GM12878 (cell line): ENCODE results near the gene LRRC56. TPM values are rescaled to one million over a fixed set of nuclear protein-coding genes. Genes with fewer than 3 reads are reported as not detected.

Source experiments
- ATF2 ChIP-seq: IDR thresholded peaks from 2 replicates; pipeline ENCODE4 v1.6.1; 2012; ENCODE audit warnings: low read length, inconsistent platforms
- BCL11A ChIP-seq: IDR thresholded peaks from 2 replicates; pipeline ENCODE4 v1.6.1; 2011; ENCODE audit warnings: low read depth, low read length
- BCLAF1 ChIP-seq: fragments of 450-650 bp; IDR thresholded peaks from 2 replicates; pipeline ENCODE4 v1.6.1; 2017; ENCODE audit warnings: antibody characterized with exemption, mild to moderate bottlenecking, moderate library complexity
- BHLHE40 ChIP-seq, 2 experiments: fragments of 450-650 bp in 1 of 2; IDR thresholded peaks; 2 replicates each; pipeline ENCODE4 v1.6.1; 2011 to 2017; ENCODE audit warnings: low read depth in 2 of 2, borderline replicate concordance in 1 of 2, improper control_type of control experiment in 1 of 2, low read length in 1 of 2, mild to moderate bottlenecking in 1 of 2
- CTCF ChIP-seq, 3 experiments: IDR thresholded peaks in 2 of 3; conservative IDR thresholded peaks in 1 of 3; 2 replicates each; pipeline ENCODE4 v1.5.1; 2011; ENCODE audit warnings: low read depth in 3 of 3, low read length in 3 of 3, mild to moderate bottlenecking in 3 of 3, control low read depth in 2 of 3, moderate library complexity in 2 of 3, inconsistent platforms in 1 of 3, mixed read lengths in 1 of 3; ENCODE audit not compliant: control insufficient read depth in 2 of 3, insufficient read depth in 1 of 3; ENCODE audit errors: extremely low read depth in 1 of 3
- ELK1 ChIP-seq: IDR thresholded peaks from 2 replicates; pipeline ENCODE4 v1.6.1; 2012; ENCODE audit warnings: low read depth, low read length, improper control_type of control experiment
- ETV6 ChIP-seq, 2 experiments: fragments of 450-650 bp in 1 of 2; IDR thresholded peaks in 1 of 2; conservative IDR thresholded peaks in 1 of 2; 2 replicates each; pipeline ENCODE4 v1.6.1; 2014; ENCODE audit warnings: antibody characterized with exemption in 1 of 2, borderline replicate concordance in 1 of 2, low read depth in 1 of 2, mild to moderate bottlenecking in 1 of 2, moderate library complexity in 1 of 2
- IKZF2 ChIP-seq, 2 experiments: fragments of 450-650 bp; IDR thresholded peaks; 2 replicates each; pipeline ENCODE4 v1.6.1; 2017; ENCODE audit warnings: mild to moderate bottlenecking in 2 of 2, moderate library complexity in 2 of 2
- MTA3 ChIP-seq: IDR thresholded peaks from 2 replicates; pipeline ENCODE4 v1.6.1; 2012; ENCODE audit warnings: low read length, inconsistent platforms, borderline replicate concordance
- MYC ChIP-seq: IDR thresholded peaks from 2 replicates; pipeline ENCODE4 v1.6.1; 2011; ENCODE audit warnings: mild to moderate bottlenecking, low read length, moderate library complexity, inconsistent platforms; ENCODE audit not compliant: insufficient read depth, insufficient replicate concordance, insufficient read length, severe bottlenecking
- PBX3 ChIP-seq: IDR thresholded peaks from 2 replicates; pipeline ENCODE4 v1.6.1; 2011; ENCODE audit warnings: mild to moderate bottlenecking, low read depth, low read length, moderate library complexity; ENCODE audit not compliant: insufficient replicate concordance
- POLR2A ChIP-seq: IDR thresholded peaks from 2 replicates; pipeline ENCODE4 v1.6.1; 2011; ENCODE audit warnings: low read depth, mild to moderate bottlenecking, low read length
- RCOR1 ChIP-seq: conservative IDR thresholded peaks from 2 replicates; pipeline ENCODE4 v1.6.1; 2012; ENCODE audit warnings: low read depth, low read length, improper control_type of control experiment
- RFX5 ChIP-seq: IDR thresholded peaks from 2 replicates; pipeline ENCODE4 v1.6.1; 2011; ENCODE audit warnings: low read depth, low read length, improper control_type of control experiment
- SREBF1 ChIP-seq: IDR thresholded peaks from 2 replicates; pipeline ENCODE4 v1.6.1; 2012; ENCODE audit warnings: mild to moderate bottlenecking, low read length
- STAT1 ChIP-seq: fragments of 450-650 bp; conservative IDR thresholded peaks from 2 replicates; pipeline ENCODE4 v1.6.1; 2014; ENCODE audit warnings: antibody characterized with exemption, mild to moderate bottlenecking
- USF1 ChIP-seq: IDR thresholded peaks from 2 replicates; pipeline ENCODE4 v1.6.1; 2011; ENCODE audit warnings: borderline replicate concordance, low read depth, mild to moderate bottlenecking, moderate library complexity, mixed read lengths, low read length; ENCODE audit not compliant: insufficient read depth; ENCODE audit errors: extremely low read length
- polyA plus RNA-seq, 11 experiments: library from polyadenylated mRNA; depleted of rRNA in 4 of 11; unstranded in 6 of 11; stranded (reverse) in 5 of 11; fragments of >200 nt; fragmentation: Nextera tagmentation in 4 of 11; fragmentation: Illumina TruSeq in 1 of 11; extraction: Ambion mirVana in 4 of 11; extraction: Trizol in 1 of 11; gene quantifications; 1 replicate in 1 of 11; 2 replicates in 10 of 11; pipeline versions ENCODE4 v1.2.1 to v1.2.3, GENCODE V29; 2011 to 2016; ENCODE audit warnings: inconsistent platforms in 2 of 11, missing spikeins in 2 of 11, low read depth in 1 of 11
- total RNA-seq, 4 experiments: library from RNA; depleted of rRNA in 3 of 4; stranded (reverse); fragments of >200 nt in 3 of 4; fragmentation: Illumina TruSeq in 1 of 4; extraction: Trizol in 1 of 4; gene quantifications; 2 replicates each; pipeline versions ENCODE4 v1.2.1 to v1.2.3, GENCODE V29; 2013 to 2021

Gene LRRC56
- total and polyA plus RNA-seq, 10 of the 15 experiments (the other 5 are each of a cell fraction or from before 2014, with no cell fraction given), result 0.02 to 1.9 (median 0.75) TPM; not detected in 1

- TF ChIP-seq BHLHE40 (IDR thresholded peaks at IDR 0.05; ENCODE audit: borderline replicate concordance in 1 of 2, low read depth in 2 of 2, low read length in 1 of 2), result peak; percentile 84 to 100
- no peak for TF ChIP-seq BCL11A
- no peak for TF ChIP-seq ATF2
- no peak for TF ChIP-seq SREBF1
- no peak for TF ChIP-seq MTA3
- peak; percentile 92 for TF ChIP-seq USF1
- no peak for TF ChIP-seq ETV6 (conservative IDR thresholded peaks at IDR 0.05 in 1 of 2, IDR thresholded peaks at IDR 0.05 in 1 of 2; ENCODE audit: borderline replicate concordance in 1 of 2, low read depth in 1 of 2)
- no peak for TF ChIP-seq ELK1
- TF ChIP-seq CTCF (IDR thresholded peaks at IDR 0.05 in 2 of 3, conservative IDR thresholded peaks at IDR 0.05 in 1 of 3; ENCODE audit: control insufficient read depth in 2 of 3, extremely low read depth in 1 of 3, insufficient read depth in 1 of 3, low read depth in 3 of 3, low read length in 3 of 3), result peak; percentile 84 to 99 (median 97); a peak in 4 of 6 replicates
- TF ChIP-seq BCLAF1, result peak; percentile 57; the same call in 1 of the 2 replicates
- TF ChIP-seq MYC, result no peak
- no peak for TF ChIP-seq RCOR1
- TF ChIP-seq PBX3, result no peak
- no peak for TF ChIP-seq IKZF2 (IDR thresholded peaks at IDR 0.05)
- no peak for TF ChIP-seq RFX5
- TF ChIP-seq STAT1, result 0 out of 2 replicates have a peak, but pooled peaks have one; percentile 80
- peak; percentile 70; the same call in 1 of the 2 replicates for TF ChIP-seq POLR2A
Observed at GRCh38 chr11:518463-519202, 18.7 kb upstream of the LRRC56 start (continued).
